ENCODE measurements around the gene MORN1. TPM values are rescaled to one million over a fixed set of nuclear protein-coding genes. Genes with fewer than 3 reads are reported as not detected.

MORN1 gene
- total and polyA plus RNA-seq, 10 donors = 1.9 to 13.5 (median 6.9) TPM

GRCh38 chr1:2291577-2291976 is 99.8 kb downstream of the MORN1 start:
- no peaks in the 10 kb centered on the region for H3K36me3 ChIP-seq
- TF ChIP-seq POLR2A (IDR thresholded peaks at IDR 0.05) (no peak), POLR2AphosphoS5 (IDR thresholded peaks at IDR 0.05) (no peak), CTCF (IDR thresholded peaks at IDR 0.05 in 8 of 11, conservative IDR thresholded peaks at IDR 0.05 in 3 of 11) (no peak)
- 53 to 55% (median 55%) methylated on average over 5 of the region's 5 CpGs for WGBS, 5 donors
- DNase-seq = no peak
- H3K4me1 ChIP-seq = peaks cover 71 to 98% (median 91%) of the 10 kb centered on the region in 6 donors
- intact Hi-C loops (cut with DNase I; ENCODE audit: low total_unique reads) = loop anchor here (10.0 kb wide), 1 partner anchor 57 kb away; no protein-coding TSS in a partner anchor
- peaks cover 0 to 6% (median 0%) of the 10 kb centered on the region in 7 donors for H3K27me3 ChIP-seq (replicated peaks in 1 of 7)
- H3K9me3 ChIP-seq = no peaks in the 10 kb centered on the region
- peak overlapping the region in 1 of 8 donors; percentile 61 for H3K4me3 ChIP-seq
- peak overlapping the region; percentile 57 to 88 (median 84) for H3K27ac ChIP-seq

GRCh38 chr1:2290595-2291510 is 100.5 kb downstream of the MORN1 start:
- Histone ChIP-seq H3K9me3 (no peaks in the 10 kb centered on the region), H3K36me3 (no peaks in the 10 kb centered on the region), H3K27me3 (replicated peaks in 1 of 7) (peaks cover 0 to 6% (median 0%) of the 10 kb centered on the region in 7 donors), H3K4me3 (peak overlapping the region; percentile 11 to 61 (median 24)), H3K27ac (peak overlapping the region; percentile 57 to 88 (median 84)), H3K4me1 (peaks cover 63 to 98% (median 87%) of the 10 kb centered on the region in 6 donors)
- peak; percentile 92 for DNase-seq
- TF ChIP-seq POLR2A (IDR thresholded peaks at IDR 0.05) (no peak), POLR2AphosphoS5 (IDR thresholded peaks at IDR 0.05) (peak; percentile 75 to 92 (median 88))
- 2 to 9% (median 7%) methylated on average over 38 to 41 of the region's 41 CpGs for WGBS, 5 donors
- intact Hi-C loops (cut with DNase I; ENCODE audit: low total_unique reads) = loop anchor here (10.0 kb wide), 1 partner anchor 56 kb away; no protein-coding TSS in a partner anchor

- peak overlapping the region in 7 of 8 donors; percentile 11 to 61 (median 23) for H3K4me3 ChIP-seq
- peaks cover 63 to 93% (median 84%) of the 10 kb centered on the region in 6 donors for H3K4me1 ChIP-seq
- no peak for DNase-seq
- peak overlapping the region; percentile 57 to 88 (median 84) for H3K27ac ChIP-seq
- no peaks in the 10 kb centered on the region for H3K36me3 ChIP-seq
- no peak for TF ChIP-seq POLR2AphosphoS5 (IDR thresholded peaks at IDR 0.05)
- intact Hi-C loops (cut with DNase I; ENCODE audit: low total_unique reads) = loop anchor here (10.0 kb wide), 1 partner anchor 55 kb away; no protein-coding TSS in a partner anchor
- no peaks in the 10 kb centered on the region for H3K9me3 ChIP-seq
- 17 to 30% (median 20%) methylated on average over 5 to 7 of the region's 7 CpGs for WGBS, 5 donors
- H3K27me3 ChIP-seq (replicated peaks in 1 of 7) = peaks cover 0 to 6% (median 0%) of the 10 kb centered on the region in 7 donors
These were observed 101.2 kb downstream of the MORN1 start for GRCh38 chr1:2290171-2290578.

GRCh38 chr1:2289607-2290006 is 101.7 kb downstream of the MORN1 start:
- no peak for DNase-seq
- H3K9me3 ChIP-seq = no peaks in the 10 kb centered on the region
- intact Hi-C loops (cut with DNase I; ENCODE audit: low total_unique reads) = loop anchor here (10.0 kb wide), 1 partner anchor 55 kb away; no protein-coding TSS in a partner anchor
- H3K27me3 ChIP-seq (replicated peaks in 1 of 7) = peaks cover 0 to 6% (median 0%) of the 10 kb centered on the region in 7 donors
- WGBS, 5 donors = 54 to 66% (median 60%) methylated on average over 5 to 9 of the region's 9 CpGs
- H3K4me1 ChIP-seq = peaks cover 57 to 92% (median 81%) of the 10 kb centered on the region in 6 donors
- H3K27ac ChIP-seq = peak overlapping the region; percentile 57 to 88 (median 84)
- H3K4me3 ChIP-seq = no peak overlapping the region
- no peaks in the 10 kb centered on the region for H3K36me3 ChIP-seq
- TF ChIP-seq POLR2A (IDR thresholded peaks at IDR 0.05) = no peak
- no peak for TF ChIP-seq CTCF (IDR thresholded peaks at IDR 0.05 in 8 of 11, conservative IDR thresholded peaks at IDR 0.05 in 3 of 11)
- no peak for TF ChIP-seq POLR2AphosphoS5 (IDR thresholded peaks at IDR 0.05)
